ENCODE measurements around the gene CCNJ. TPM values are rescaled to one million over a fixed set of nuclear protein-coding genes. Genes with fewer than 3 reads are reported as not detected.
A peak's percentile ranks its signal among the peaks of the same experiment; 100 is the strongest.
"Not testable (repeated sequence)": the region's sequence is repeated elsewhere in the genome, so short reads cannot be mapped to it uniquely, and the experiment has no call there.

Gene CCNJ, protein sequence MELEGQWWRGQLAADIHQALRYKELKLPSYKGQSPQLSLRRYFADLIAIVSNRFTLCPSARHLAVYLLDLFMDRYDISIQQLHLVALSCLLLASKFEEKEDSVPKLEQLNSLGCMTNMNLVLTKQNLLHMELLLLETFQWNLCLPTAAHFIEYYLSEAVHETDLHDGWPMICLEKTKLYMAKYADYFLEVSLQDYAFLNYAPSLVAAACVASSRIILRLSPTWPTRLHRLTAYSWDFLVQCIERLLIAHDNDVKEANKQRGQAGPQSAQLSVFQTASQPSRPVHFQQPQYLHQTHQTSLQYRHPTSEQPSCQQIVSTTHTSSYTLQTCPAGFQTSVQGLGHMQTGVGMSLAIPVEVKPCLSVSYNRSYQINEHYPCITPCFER
- total RNA-seq (2014; rRNA removed; shearing (Covaris generic)) = 3.8 and 4.1 TPM in 2 replicates

DNA sequence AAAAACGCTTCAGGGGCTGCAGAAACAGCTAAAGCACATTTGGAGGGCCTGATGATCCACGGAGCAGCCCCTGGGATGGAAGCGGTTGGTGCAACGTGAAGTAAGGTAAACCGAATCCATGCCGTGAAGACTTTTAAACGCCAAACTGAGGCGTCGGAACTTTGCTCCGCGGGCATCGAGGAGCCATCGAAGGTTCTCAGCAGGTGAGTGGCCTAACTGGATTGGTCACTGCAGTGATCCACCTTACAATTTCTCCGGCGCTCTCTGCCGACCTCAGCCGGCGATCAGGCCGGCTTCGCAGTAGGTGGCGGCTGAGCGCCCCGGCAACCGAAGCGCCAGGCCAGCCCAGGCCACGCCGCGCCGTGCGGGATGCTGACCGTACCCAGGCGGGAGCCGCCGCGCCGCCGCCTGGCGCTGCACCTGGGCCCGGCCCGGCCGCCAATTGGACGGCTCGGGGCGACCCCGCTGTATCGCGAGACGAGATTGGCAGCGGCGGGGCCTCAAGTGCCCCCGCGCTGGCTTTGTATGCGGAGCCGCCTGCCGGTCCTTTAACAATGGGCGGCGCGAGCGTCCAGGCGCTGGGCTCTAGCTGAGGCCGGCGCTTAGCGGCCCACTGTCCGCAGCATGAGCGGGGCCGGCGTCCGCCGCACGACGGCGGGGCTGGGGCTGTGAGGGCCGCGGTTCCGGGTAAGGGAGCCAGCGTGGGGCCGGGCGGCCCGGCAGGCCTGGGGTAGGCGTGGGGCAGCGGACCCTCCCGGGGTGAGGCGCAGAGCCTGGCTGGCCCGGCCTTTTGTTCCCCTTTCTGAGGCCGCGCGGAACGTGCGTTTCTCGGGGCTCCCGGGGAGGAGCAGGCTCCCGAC lies at the start of gene CCNJ:
TSS of gene CCNJ (plus strand) at position 551 of the 860 bp plus-strand sequence. CDS start 811 bp downstream, outside the sequence.
- DNase-seq (ENCODE audit: low read depth) = peak; percentile 86

GRCh38 chr10:95994376-95994775 lies 49.0 kb upstream of the CCNJ start:
- DNase-seq (ENCODE audit: low read depth) = not testable (repeated sequence)

DNA sequence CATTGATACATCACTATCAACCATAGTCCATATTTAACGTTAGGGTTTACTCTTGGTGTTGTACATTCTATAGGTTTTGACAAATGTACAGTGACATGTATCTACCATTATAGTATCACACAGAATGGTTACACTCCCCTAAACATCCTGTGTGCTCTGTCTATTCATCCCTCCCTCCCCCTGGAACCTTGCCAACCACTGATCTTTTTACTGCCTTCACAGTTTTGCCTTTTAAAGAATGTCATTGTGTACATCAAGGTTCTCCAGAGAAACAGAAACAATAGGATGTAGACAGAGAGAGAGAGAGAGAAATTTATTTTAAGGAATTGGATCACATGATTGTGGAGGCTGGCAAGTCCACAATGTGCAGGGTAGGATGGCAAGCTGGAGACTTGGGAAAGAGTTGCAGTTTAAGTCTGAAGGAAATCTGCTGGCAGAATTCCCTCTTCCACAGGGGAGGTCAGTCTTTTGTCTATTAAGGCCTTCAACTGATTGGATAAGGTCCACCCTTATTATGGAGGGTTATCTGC lies 45.1 kb upstream of the CCNJ start:
- DNase-seq (ENCODE audit: low read depth) = no peak

GRCh38 chr10:96013956-96014355 lies 29.4 kb upstream of the CCNJ start:
- DNase-seq (ENCODE audit: low read depth) = no peak

DNA sequence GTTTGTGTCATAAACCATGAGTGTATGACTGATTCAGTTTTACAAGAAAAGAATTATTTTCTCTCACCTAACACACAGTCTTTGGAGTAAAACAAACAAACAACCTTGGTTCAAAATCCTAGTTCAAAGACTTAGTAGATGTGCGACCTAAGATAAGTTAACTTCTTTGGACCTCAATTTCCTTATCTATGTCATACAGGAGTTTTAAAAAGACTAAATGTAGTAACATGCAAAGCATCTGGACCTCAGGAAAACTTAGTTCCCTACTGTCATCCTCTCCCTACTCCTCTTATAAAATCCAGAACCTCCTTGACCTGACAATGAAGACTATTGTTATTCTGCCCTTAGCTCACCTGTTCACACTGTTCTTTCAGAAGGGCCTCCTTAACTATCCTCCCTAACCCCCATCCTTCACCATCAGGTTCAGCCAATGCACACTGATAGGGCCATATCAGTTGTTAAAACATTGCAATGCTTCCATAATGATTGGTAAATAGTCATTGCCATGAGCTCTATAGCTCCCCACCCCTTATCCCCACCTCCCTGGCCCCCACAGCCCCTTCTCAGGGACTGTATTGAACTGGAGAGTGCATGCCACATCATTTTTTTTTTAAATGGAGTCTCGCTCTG lies 28.8 kb upstream of the CCNJ start:
- no peak for DNase-seq (ENCODE audit: low read depth)

DNA sequence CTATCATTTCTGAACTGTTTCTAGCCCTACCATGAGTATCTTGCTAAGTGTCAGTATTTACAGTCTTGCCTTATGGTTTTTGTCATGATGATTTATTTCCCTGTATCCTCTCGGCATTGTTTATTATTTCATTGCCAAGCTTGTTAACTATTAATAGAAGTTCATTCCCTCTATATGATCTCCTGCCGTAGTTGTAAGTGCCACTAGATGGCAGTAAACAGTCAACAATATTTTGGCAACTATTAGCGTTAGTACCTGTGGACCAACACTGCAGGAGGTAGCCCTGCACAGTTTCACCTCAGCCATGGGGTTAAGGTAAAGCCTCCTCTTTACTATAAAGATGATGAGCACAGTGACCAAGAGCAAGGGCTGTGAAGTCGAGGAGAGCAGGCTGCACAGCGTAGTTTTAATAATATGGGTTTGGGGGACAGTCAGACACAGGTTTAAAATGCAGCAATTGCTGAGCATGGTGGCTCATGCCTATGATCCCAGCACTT lies 26.1 kb upstream of the CCNJ start:
- peak; percentile 55 for DNase-seq (ENCODE audit: low read depth)

DNA sequence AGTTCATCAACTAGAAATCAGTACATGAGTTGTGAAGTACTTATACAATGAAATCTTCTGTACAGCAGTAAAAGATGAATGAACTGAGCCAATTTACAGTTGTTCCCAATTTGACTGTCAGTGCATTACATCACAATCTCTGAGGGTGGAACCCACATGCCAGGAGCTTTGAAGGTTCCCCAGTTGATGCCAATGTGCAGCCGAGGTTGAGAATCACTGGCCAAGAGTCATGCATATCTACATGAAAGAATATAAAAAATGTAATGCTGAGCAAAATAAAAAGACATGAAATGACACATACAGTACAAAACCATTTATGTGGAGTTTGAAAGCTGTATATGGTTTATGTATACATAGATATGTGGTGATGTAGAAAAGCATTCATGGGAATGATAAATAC lies 22.1 kb upstream of the CCNJ start:
- no peak for DNase-seq (ENCODE audit: low read depth)

DNA sequence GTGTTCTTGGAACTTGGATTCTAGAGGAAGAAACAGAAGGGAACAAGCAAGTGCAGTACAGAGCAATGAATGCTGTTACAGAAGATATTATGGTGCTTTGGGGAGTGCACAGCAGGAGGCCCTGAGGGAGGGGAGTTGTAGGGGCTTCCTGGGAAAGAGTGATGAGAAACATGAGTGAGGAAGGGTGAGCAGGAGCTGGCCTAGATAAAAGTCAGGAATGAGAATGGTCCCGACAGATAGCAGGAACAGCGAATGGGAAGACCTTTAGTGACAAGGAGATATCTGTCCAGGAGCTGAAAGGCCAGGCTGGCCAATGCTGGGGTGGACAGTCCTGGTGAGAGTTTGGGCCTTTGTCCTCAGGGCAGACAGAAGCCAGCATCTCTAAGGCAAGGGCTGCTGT lies 20.6 kb upstream of the CCNJ start:
- DNase-seq (ENCODE audit: low read depth) = no peak

DNA sequence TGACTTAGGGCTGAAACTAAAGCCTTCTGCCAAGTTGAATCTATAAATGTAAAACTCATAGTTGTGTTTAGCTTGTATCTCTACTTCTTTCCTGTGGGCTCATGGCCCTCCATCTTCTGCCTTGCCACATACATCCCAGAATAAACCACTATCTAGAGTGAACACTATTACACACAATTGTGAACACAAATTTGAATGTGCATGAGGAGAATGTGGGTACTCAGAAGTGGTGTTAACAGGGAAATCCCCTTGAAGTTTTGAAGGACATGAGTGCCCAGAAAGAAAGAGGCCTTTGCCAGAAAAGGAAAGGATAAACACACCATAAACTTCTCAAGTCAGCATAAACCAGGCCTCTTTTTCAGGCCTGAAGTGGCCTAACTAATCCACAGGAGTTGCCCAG lies 20.2 kb upstream of the CCNJ start:
- no peak for DNase-seq (ENCODE audit: low read depth)

DNA sequence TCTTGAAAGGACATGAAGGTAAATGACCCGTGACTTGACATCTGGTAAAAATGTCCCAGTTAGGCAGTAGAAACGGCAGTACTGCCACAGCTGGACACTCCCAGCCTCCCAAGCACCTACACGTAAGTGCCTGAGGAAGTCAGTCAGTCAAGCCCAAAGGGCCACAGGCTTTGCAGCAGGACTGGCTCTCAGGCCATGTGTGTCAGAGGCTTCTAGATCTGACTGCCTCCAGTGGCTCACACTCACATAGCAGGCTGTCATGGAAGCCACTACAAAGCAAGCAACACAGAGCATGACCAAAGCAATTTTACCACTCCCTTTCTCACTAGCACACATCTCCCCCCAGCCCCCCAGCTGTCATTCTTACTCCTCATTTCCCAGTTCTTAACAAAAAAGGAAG lies 17.8 kb upstream of the CCNJ start:
- peak; percentile 8 for DNase-seq (ENCODE audit: low read depth)

GRCh38 chr10:96034625-96035024 lies 8.8 kb upstream of the CCNJ start:
- no peak for DNase-seq (ENCODE audit: low read depth)

DNA sequence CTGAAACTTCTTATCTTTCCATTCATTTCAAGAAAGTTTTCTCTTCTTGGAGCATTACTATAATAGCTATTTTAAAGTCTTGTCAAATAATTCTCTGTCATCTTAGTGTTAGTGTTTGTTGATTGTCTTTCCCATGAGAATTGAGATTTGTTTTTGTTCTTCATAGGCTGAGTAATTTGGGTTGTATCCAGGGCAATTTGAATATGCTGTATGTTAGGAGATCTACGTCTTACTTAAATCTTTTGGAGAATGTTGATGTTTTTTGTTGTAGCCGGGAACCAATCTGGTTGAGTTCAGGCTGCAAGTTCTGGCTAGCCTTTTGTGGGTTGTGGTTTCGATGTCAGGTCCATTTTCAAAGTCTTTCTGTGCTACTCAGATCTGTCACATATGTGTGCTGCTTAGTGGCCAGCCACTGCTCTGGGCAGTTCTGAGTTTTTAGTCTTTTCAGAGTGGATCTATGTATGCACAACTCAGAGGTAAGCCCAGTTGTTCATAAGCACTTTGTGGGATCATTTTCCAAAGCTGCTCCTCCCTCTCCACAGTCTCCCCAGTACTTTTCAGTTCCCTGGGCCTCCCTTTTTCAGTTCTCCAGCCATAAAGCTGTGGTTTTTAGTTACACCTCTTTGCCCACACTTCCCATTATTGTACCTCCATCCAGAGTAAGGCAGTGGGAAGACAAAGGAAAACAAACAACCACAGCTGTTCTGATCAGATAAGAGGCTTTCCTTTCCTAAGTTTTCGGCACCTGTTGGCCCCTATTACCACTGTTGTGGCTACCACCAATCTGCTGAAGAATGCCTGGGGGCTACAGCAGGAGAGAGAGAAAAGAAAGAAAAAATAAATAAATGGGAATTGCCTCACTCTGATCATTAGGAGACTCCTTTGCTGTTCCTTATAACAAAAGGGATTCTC lies 4.7 kb upstream of the CCNJ start:
- no peak for DNase-seq (ENCODE audit: low read depth)

DNA sequence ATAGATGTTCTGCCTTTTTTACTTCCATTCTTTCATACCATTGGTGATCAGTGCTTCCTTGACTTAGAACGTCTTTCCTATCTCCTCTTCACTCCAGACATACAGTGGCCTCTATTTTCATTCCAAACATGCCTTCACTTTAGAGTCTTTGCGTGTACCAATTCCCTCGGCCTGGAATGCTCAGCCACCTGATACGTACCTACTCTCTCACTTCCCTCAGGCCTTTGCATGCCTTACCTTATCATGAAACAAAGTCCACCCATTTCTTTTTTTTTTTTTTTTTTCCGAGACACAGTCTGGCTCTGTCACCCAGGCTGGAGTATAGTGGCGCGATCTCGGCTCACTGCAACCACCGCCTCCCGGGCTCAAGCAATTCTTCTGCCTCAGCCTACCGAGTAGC lies 2.2 kb upstream of the CCNJ start:
- no peak for DNase-seq (ENCODE audit: low read depth)

DNA sequence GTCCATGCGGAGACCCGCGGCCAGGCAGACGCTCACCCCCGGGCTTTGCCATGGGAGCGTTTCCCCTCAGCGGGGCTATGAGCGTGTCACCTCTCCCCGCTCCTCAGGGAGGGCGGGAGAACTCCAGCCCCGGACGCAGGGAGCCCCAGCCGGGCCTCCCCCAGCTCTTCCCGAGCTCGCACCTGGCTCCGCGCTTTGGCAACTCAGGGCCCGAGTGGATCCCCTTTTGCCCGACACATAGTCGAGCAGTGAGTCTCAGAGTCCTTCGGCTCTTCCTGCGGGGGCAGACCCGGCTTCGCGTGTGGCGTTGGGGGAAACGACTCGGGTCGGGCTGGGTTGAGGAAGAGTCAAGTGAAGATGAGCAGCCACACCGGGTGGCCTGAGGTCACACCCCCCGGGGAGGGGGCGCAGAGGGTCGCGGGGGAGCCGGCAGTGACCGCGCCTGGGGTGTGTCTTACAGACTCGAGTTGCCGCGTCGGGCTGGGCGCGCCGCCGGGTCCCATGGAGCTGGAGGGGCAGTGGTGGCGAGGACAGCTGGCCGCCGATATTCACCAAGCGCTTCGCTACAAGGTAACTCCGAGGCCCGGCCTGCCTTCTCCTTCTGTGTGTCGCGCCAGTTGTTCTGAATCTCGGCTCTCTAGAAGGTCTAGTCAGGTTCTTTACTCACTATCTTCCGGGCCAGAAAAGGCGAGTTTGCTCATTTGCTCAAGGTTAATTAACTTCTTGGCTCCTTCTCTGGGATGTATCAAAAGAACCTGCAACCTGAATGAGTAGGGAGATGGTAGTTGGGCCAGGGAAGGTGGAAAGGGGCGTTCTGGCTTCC lies 721 bp downstream of the CCNJ start:
- peak; percentile 55 for DNase-seq (ENCODE audit: low read depth)

GRCh38 chr10:96044736-96045135 lies 1.4 kb downstream of the CCNJ start:
- peak; percentile 4 for DNase-seq (ENCODE audit: low read depth)

DNA sequence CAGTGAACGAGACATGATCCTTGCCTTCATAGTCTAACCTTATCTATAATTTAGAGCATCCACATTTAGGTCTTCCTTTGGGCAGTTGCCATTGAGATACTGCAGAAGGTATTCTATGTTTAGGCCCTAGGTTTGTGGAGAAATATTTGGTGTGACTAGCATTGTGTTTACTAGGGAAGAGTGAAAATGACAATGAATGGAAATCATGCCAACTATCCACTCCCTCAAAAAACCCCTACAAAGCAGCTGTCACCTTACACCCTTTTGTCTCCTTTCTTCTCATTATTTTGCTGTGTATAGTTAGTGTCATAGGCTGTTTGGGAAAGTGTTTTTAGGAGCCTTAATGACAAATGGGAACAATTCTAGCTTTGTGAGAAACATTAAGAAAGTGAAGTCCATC lies 3.2 kb downstream of the CCNJ start:
- DNase-seq (ENCODE audit: low read depth) = no peak

- peak; percentile 10 for DNase-seq (ENCODE audit: low read depth)
These were observed 3.7 kb downstream of the CCNJ start for GRCh38 chr10:96047004-96047649.

DNA sequence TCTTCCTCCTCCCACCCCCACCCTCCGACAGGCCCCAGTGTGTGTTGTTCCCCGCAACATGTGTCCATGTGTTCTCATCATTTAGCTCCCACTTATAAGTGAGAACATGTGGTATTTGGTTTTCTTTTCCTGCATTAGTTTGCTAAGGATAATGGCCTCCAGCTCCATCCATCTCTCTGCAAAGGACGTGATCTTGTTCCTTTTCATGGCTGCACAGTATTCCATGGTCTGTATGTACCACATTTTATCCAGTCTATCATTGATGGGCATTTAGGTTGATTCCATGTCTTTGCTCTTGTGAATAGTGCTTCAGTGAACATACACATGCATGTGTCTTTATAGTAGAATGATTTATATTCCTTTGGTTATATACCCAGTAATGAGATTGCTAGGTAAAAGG lies 4.5 kb downstream of the CCNJ start:
- not testable (repeated sequence) for DNase-seq (ENCODE audit: low read depth)

DNA sequence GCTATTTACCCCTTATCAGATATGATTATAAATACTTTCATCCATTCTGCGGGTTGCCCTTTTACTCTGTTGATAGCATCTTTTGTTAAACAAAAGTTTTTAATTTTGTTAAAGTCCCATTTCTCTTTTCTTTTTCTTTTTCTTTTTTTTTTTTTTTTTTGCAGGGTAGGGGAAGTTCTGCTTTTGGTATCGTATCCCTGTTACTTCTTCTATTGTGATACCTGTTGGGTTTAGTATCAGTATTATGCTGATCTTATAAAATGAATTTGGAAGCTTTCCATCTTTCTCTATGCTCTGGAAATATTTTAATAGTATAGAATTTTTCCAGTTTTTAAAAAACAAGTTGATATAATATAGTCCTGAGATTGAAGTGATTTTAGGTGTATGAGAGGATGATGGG lies 6.0 kb downstream of the CCNJ start:
- DNase-seq (ENCODE audit: low read depth) = no peak
